ENCODE results near the gene ACBD7. TPM values are rescaled to one million over a fixed set of nuclear protein-coding genes. Genes with fewer than 3 reads are reported as not detected.

Gene ACBD7
- total and polyA plus RNA-seq, 2 donors, result 1.4 to 11.9 TPM

GRCh38 chr10:15072358-15072757 lies 16.2 kb downstream of the ACBD7 start:
- Histone ChIP-seq H3K4me3 (ENCODE audit: low read length in 2 of 2) (no peak overlapping the region), H3K4me1 (ENCODE audit: control insufficient read depth in 2 of 2, insufficient read depth in 2 of 2, low read length in 2 of 2) (no peaks in the 10 kb centered on the region), H3K27ac (ENCODE audit: low read depth in 1 of 2, low read length in 1 of 2) (no peak overlapping the region), H3K9me3 (ENCODE audit: control insufficient read depth in 2 of 2, insufficient read depth in 1 of 2, low read length in 1 of 2) (no peaks in the 10 kb centered on the region), H3K36me3 (ENCODE audit: control insufficient read depth in 2 of 2, insufficient read depth in 2 of 2, low read length in 1 of 2) (no peaks in the 10 kb centered on the region), H3K27me3 (ENCODE audit: control insufficient read depth in 2 of 2, insufficient read depth in 1 of 2, low read length in 1 of 2) (no peaks in the 10 kb centered on the region)
- 99% methylated on average over 5 of the region's 5 CpGs for WGBS
- DNase-seq (ENCODE audit: low read depth in 6 of 9, low spot score in 9 of 9), result no peak

DNA sequence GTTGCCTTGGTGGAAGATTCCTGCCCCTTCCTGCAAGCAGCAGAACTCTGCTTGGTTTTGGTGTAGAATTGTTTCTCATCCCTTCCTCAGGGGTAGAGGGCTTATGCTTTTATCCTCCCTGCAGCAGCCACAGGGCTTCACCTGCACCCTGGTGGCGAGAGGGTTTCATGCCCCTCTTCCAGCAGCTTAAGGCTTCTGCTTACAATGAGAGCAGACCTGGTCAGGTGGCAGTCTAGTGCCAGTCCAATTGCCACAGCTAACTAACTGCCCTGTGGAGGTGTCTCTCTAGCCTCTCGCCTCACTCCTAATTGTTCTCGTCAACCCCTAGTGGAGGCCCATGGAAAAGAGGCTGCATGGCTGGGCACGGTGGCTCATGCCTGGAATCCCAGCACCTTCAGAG lies 19.3 kb downstream of the ACBD7 start:
- no peak for DNase-seq (ENCODE audit: low read depth in 6 of 9, low spot score in 9 of 9)
- H3K9me3 ChIP-seq (ENCODE audit: control insufficient read depth in 2 of 2, insufficient read depth in 1 of 2, low read length in 1 of 2), result no peaks in the 10 kb centered on the region
- no peak overlapping the region for H3K4me3 ChIP-seq (ENCODE audit: low read length in 2 of 2)
- no peaks in the 10 kb centered on the region for H3K4me1 ChIP-seq (ENCODE audit: control insufficient read depth in 2 of 2, insufficient read depth in 2 of 2, low read length in 2 of 2)
- no peaks in the 10 kb centered on the region for H3K27me3 ChIP-seq (ENCODE audit: control insufficient read depth in 2 of 2, insufficient read depth in 1 of 2, low read length in 1 of 2)
- no peak overlapping the region for H3K27ac ChIP-seq (ENCODE audit: low read depth in 1 of 2, low read length in 1 of 2)
- 72% methylated on average over 4 of the region's 4 CpGs for WGBS
- H3K36me3 ChIP-seq (ENCODE audit: control insufficient read depth in 2 of 2, insufficient read depth in 2 of 2, low read length in 1 of 2), result no peaks in the 10 kb centered on the region

- H3K27ac ChIP-seq (ENCODE audit: low read depth in 1 of 2, low read length in 1 of 2), result no peak overlapping the region
- no peaks in the 10 kb centered on the region for H3K9me3 ChIP-seq (ENCODE audit: control insufficient read depth in 2 of 2, insufficient read depth in 1 of 2, low read length in 1 of 2)
- H3K27me3 ChIP-seq (ENCODE audit: control insufficient read depth in 2 of 2, insufficient read depth in 1 of 2, low read length in 1 of 2), result no peaks in the 10 kb centered on the region
- no peak for DNase-seq (ENCODE audit: low read depth in 6 of 9, low spot score in 9 of 9)
- 97% methylated on average over 3 of the region's 3 CpGs for WGBS
- no peak overlapping the region for H3K4me3 ChIP-seq (ENCODE audit: low read length in 2 of 2)
- no peaks in the 10 kb centered on the region for H3K36me3 ChIP-seq (ENCODE audit: control insufficient read depth in 2 of 2, insufficient read depth in 2 of 2, low read length in 1 of 2)
- H3K4me1 ChIP-seq (ENCODE audit: control insufficient read depth in 2 of 2, insufficient read depth in 2 of 2, low read length in 2 of 2), result no peaks in the 10 kb centered on the region
Measured at GRCh38 chr10:15068802-15069201, 19.8 kb downstream of the ACBD7 start.

DNA sequence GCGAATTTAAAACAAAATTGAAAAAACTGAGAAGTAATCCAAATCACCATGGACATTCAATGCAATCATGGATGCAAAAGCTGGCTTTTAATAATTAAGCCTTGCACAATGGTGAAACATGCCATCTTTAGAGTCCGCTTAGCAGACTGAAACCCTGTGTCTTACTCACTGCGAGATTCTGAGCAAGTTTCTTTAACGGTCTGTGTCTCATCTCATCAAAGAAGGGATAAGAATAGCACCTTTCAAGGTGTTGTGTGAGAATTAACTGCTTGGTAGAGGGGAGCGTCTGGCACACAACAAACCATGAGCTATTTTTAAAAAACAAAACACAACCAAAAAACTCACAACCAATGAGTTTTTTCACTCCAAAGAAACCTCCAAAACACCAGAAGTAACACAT lies 21.4 kb downstream of the ACBD7 start:
- no peak for DNase-seq (ENCODE audit: low read depth in 6 of 9, low spot score in 9 of 9)
- no peak overlapping the region for H3K4me3 ChIP-seq (ENCODE audit: low read length in 2 of 2)
- no peaks in the 10 kb centered on the region for H3K36me3 ChIP-seq (ENCODE audit: control insufficient read depth in 2 of 2, insufficient read depth in 2 of 2, low read length in 1 of 2)
- H3K4me1 ChIP-seq (ENCODE audit: control insufficient read depth in 2 of 2, insufficient read depth in 2 of 2, low read length in 2 of 2), result no peaks in the 10 kb centered on the region
- H3K27me3 ChIP-seq (ENCODE audit: control insufficient read depth in 2 of 2, insufficient read depth in 1 of 2, low read length in 1 of 2), result no peaks in the 10 kb centered on the region
- no peak overlapping the region for H3K27ac ChIP-seq (ENCODE audit: low read depth in 1 of 2, low read length in 1 of 2)
- 95% methylated on average over 5 of the region's 5 CpGs for WGBS
- no peaks in the 10 kb centered on the region for H3K9me3 ChIP-seq (ENCODE audit: control insufficient read depth in 2 of 2, insufficient read depth in 1 of 2, low read length in 1 of 2)

GRCh38 chr10:15060638-15061037 lies 27.9 kb downstream of the ACBD7 start:
- 91% methylated on average over 2 of the region's 2 CpGs for WGBS
- no peaks in the 10 kb centered on the region for H3K4me1 ChIP-seq (ENCODE audit: control insufficient read depth in 2 of 2, insufficient read depth in 2 of 2, low read length in 2 of 2)

DNA sequence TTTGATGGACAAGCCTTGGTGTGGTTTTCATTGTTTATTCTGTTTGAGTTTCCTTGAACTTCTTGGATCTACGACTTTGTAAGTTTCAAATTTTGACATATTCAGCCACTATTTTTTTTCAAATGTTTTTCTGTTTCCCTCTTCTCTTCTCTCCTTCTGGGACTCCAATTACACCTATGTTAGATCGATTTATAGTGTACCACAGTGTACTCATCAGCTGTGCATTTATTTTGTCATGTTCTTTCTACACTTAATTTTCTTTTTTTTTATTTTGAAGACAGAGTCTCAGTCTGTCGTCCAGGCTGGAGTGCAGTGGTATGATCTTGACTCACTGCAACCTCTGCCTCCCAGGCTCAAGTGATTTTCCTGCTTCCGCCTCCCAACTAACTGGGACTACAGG lies 28.7 kb downstream of the ACBD7 start:
- Histone ChIP-seq H3K27me3 (ENCODE audit: control insufficient read depth in 2 of 2, insufficient read depth in 1 of 2, low read length in 1 of 2) (no peaks in the 10 kb centered on the region), H3K27ac (ENCODE audit: low read depth in 1 of 2, low read length in 1 of 2) (no peak overlapping the region), H3K4me3 (ENCODE audit: low read length in 2 of 2) (no peak overlapping the region), H3K36me3 (ENCODE audit: control insufficient read depth in 2 of 2, insufficient read depth in 2 of 2, low read length in 1 of 2) (no peaks in the 10 kb centered on the region), H3K4me1 (ENCODE audit: control insufficient read depth in 2 of 2, insufficient read depth in 2 of 2, low read length in 2 of 2) (no peaks in the 10 kb centered on the region), H3K9me3 (ENCODE audit: control insufficient read depth in 2 of 2, insufficient read depth in 1 of 2, low read length in 1 of 2) (no peaks in the 10 kb centered on the region)
- DNase-seq (ENCODE audit: low read depth in 6 of 9, low spot score in 9 of 9), result no peak
- WGBS, result 85% methylated on average over 4 of the region's 4 CpGs

More at GRCh38 chr10:15060638-15061037, 27.9 kb downstream of the ACBD7 start:
- Histone ChIP-seq H3K27me3 (ENCODE audit: control insufficient read depth in 2 of 2, insufficient read depth in 1 of 2, low read length in 1 of 2) (no peaks in the 10 kb centered on the region), H3K36me3 (ENCODE audit: control insufficient read depth in 2 of 2, insufficient read depth in 2 of 2, low read length in 1 of 2) (no peaks in the 10 kb centered on the region), H3K4me3 (ENCODE audit: low read length in 2 of 2) (no peak overlapping the region), H3K9me3 (ENCODE audit: control insufficient read depth in 2 of 2, insufficient read depth in 1 of 2, low read length in 1 of 2) (no peaks in the 10 kb centered on the region), H3K27ac (ENCODE audit: low read depth in 1 of 2, low read length in 1 of 2) (no peak overlapping the region)
- DNase-seq (ENCODE audit: low read depth in 6 of 9, low spot score in 9 of 9), result no peak

DNA sequence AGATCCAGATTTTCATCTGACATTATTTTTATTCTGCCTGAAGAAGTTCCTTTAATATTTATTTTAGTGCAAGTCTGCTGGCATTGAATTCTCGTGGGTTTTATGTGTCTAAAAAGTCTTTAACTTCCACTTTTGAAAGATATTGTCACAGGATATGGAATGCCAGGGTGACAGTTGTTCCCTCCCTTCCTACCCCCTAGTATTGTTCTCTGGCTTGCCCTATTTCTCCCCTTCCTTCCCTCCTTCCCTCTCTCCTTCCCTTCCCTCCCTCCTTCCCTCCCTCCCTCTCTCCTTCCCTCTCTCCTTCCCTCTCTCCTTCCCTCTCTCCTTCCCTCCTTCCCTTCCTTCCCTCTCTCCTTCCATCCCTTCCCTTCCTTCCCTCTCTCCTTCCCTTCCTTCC lies 29.9 kb downstream of the ACBD7 start:
- Histone ChIP-seq H3K4me3 (ENCODE audit: low read length in 2 of 2) (no peak overlapping the region), H3K36me3 (ENCODE audit: control insufficient read depth in 2 of 2, insufficient read depth in 2 of 2, low read length in 1 of 2) (no peaks in the 10 kb centered on the region), H3K9me3 (ENCODE audit: control insufficient read depth in 2 of 2, insufficient read depth in 1 of 2, low read length in 1 of 2) (no peaks in the 10 kb centered on the region), H3K4me1 (ENCODE audit: control insufficient read depth in 2 of 2, insufficient read depth in 2 of 2, low read length in 2 of 2) (no peaks in the 10 kb centered on the region), H3K27me3 (ENCODE audit: control insufficient read depth in 2 of 2, insufficient read depth in 1 of 2, low read length in 1 of 2) (no peaks in the 10 kb centered on the region), H3K27ac (ENCODE audit: low read depth in 1 of 2, low read length in 1 of 2) (no peak overlapping the region)
- DNase-seq (ENCODE audit: low read depth in 6 of 9, low spot score in 9 of 9), result no peak
- WGBS, result 56% methylated on average over 1 of the region's 1 CpG

DNA sequence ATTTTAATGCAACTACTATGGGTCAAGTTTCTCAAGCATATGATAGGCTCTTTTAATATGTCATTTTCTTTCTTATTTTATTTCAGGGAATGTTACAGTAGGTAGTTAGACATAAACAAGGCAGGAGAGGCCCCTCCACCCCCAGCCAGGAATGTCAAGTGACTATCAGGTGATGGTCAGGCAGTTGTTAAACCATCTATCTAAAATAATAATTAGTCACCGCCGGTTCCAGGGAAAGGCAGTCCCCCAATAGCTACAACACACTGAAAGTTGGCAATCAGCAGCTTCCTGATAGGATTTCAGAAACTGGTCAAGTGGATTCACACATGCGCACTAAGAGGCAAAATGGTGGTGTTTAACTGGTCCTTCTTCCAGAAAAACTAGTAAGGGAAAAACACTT lies 35.5 kb downstream of the ACBD7 start:
- H3K27me3 ChIP-seq (ENCODE audit: control insufficient read depth in 2 of 2, insufficient read depth in 1 of 2, low read length in 1 of 2), result no peaks in the 10 kb centered on the region
- DNase-seq (ENCODE audit: low read depth in 6 of 9, low spot score in 9 of 9), result no peak
- H3K36me3 ChIP-seq (ENCODE audit: control insufficient read depth in 2 of 2, insufficient read depth in 2 of 2, low read length in 1 of 2), result no peaks in the 10 kb centered on the region
- no peak overlapping the region for H3K27ac ChIP-seq (ENCODE audit: low read depth in 1 of 2, low read length in 1 of 2)
- no peaks in the 10 kb centered on the region for H3K4me1 ChIP-seq (ENCODE audit: control insufficient read depth in 2 of 2, insufficient read depth in 2 of 2, low read length in 2 of 2)
- WGBS, result 96% methylated on average over 3 of the region's 3 CpGs
- H3K4me3 ChIP-seq (ENCODE audit: low read length in 2 of 2), result no peak overlapping the region
- no peaks in the 10 kb centered on the region for H3K9me3 ChIP-seq (ENCODE audit: control insufficient read depth in 2 of 2, insufficient read depth in 1 of 2, low read length in 1 of 2)

DNA sequence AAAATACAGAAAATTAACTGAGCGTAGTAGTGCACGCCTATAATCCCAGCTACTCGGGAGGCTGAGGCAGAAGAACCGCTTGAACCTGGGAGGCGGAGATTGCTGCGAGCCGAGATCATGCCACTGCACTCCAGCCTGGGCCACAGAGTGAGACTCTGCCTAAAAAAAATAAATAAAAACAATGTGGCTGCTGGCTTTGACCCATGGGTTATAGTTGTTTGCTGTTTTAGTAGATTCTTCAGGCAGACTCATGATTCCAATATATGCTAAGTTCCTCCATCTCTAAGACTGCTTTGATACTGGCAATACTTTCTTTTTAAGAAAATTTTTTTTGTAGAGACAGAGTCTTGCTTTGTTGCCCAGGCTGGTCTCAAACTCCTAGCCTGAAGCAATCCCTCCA lies 36.5 kb downstream of the ACBD7 start:
- H3K36me3 ChIP-seq (ENCODE audit: control insufficient read depth in 2 of 2, insufficient read depth in 2 of 2, low read length in 1 of 2), result no peaks in the 10 kb centered on the region
- no peak overlapping the region for H3K27ac ChIP-seq (ENCODE audit: low read depth in 1 of 2, low read length in 1 of 2)
- no peak overlapping the region for H3K4me3 ChIP-seq (ENCODE audit: low read length in 2 of 2)
- no peaks in the 10 kb centered on the region for H3K4me1 ChIP-seq (ENCODE audit: control insufficient read depth in 2 of 2, insufficient read depth in 2 of 2, low read length in 2 of 2)
- no peaks in the 10 kb centered on the region for H3K9me3 ChIP-seq (ENCODE audit: control insufficient read depth in 2 of 2, insufficient read depth in 1 of 2, low read length in 1 of 2)
- no peaks in the 10 kb centered on the region for H3K27me3 ChIP-seq (ENCODE audit: control insufficient read depth in 2 of 2, insufficient read depth in 1 of 2, low read length in 1 of 2)
- DNase-seq (ENCODE audit: low read depth in 6 of 9, low spot score in 9 of 9), result no peak
- WGBS, result 97% methylated on average over 7 of the region's 7 CpGs

DNA sequence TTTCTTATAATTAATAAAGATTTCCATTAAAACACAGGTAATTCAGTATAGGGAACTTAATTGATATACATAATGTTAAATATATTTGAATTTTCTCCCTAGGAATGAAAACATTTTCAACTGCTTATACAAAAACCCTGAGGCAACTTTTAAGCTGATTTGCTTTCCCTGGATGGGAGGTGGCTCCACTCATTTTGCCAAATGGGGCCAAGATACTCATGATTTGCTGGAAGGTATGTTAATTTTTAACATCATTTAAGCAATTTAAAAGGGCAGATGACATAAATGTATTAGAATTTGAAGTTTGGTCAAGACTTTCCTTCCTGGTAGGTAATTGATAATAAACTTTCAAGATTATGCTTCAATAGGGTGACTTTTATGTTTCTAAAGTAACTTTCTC lies 39.0 kb downstream of the ACBD7 start:
- H3K4me3 ChIP-seq (ENCODE audit: low read length in 2 of 2), result no peak overlapping the region
- no peak overlapping the region for H3K27ac ChIP-seq (ENCODE audit: low read depth in 1 of 2, low read length in 1 of 2)
- no peaks in the 10 kb centered on the region for H3K4me1 ChIP-seq (ENCODE audit: control insufficient read depth in 2 of 2, insufficient read depth in 2 of 2, low read length in 2 of 2)
- H3K9me3 ChIP-seq (ENCODE audit: control insufficient read depth in 2 of 2, insufficient read depth in 1 of 2, low read length in 1 of 2), result no peaks in the 10 kb centered on the region
- no peaks in the 10 kb centered on the region for H3K27me3 ChIP-seq (ENCODE audit: control insufficient read depth in 2 of 2, insufficient read depth in 1 of 2, low read length in 1 of 2)
- no peak for DNase-seq (ENCODE audit: low read depth in 6 of 9, low spot score in 9 of 9)
- no peaks in the 10 kb centered on the region for H3K36me3 ChIP-seq (ENCODE audit: control insufficient read depth in 2 of 2, insufficient read depth in 2 of 2, low read length in 1 of 2)

Measured in thymus (tissue), 11 donors.